ENCODE results near the gene TAS1R1. TPM values are rescaled to one million over a fixed set of nuclear protein-coding genes. Genes with fewer than 3 reads are reported as not detected.

The TAS1R1 gene
- total and polyA plus RNA-seq, 2 experiments from 2014 or later = 0.19 TPM; not detected in 1

GRCh38 chr1:6512908-6513280, 42.2 kb upstream of the TAS1R1 start:
- DNase-seq (ENCODE audit: low spot score) (no peak), ATAC-seq (no peak)
- Mint-ChIP-seq H3K4me3 (no peak overlapping the region), H3K27ac (no peak overlapping the region), H3K9me3 (no peaks in the 10 kb centered on the region), H3K36me3 (ENCODE audit: low read depth) (no peaks in the 10 kb centered on the region), H3K4me1 (0 out of 3 replicates have a peak, but pooled peaks cover 2% of the 10 kb centered on the region), H3K27me3 (ENCODE audit: insufficient read depth, low read depth, poor library complexity) (peaks cover 5% of the 10 kb centered on the region)
- H3K9me2 ChIP-seq (ENCODE audit: insufficient read depth) = no peaks in the 10 kb centered on the region
- H2AFZ ChIP-seq = no peak overlapping the region
- H4K20me1 ChIP-seq (replicated peaks; ENCODE audit: insufficient read depth) = no peaks in the 10 kb centered on the region
- H3K4me3 ChIP-seq = no peak overlapping the region
- no peaks in the 10 kb centered on the region for H3F3A ChIP-seq (replicated peaks; ENCODE audit: low read depth)
- no peaks in the 10 kb centered on the region for H3K27me3 ChIP-seq (ENCODE audit: insufficient read depth)
- H3K36me3 ChIP-seq (ENCODE audit: insufficient read depth) = no peaks in the 10 kb centered on the region
- no peaks in the 10 kb centered on the region for H3K79me2 ChIP-seq (replicated peaks; ENCODE audit: insufficient read depth)
- H3K27ac ChIP-seq (ENCODE audit: low read depth) = no peak overlapping the region
- H3K4me2 ChIP-seq = no peak overlapping the region
- TF ChIP-seq NANOG (IDR thresholded peaks at IDR 0.05; ENCODE audit: borderline replicate concordance) (no peak), ZNF462 (CRISPR knock-in tag; IDR thresholded peaks at IDR 0.05) (no peak), REST (IDR thresholded peaks at IDR 0.05; ENCODE audit: unreplicated experiment) (no peak), POLR2AphosphoS5 (IDR thresholded peaks at IDR 0.05; ENCODE audit: low read depth) (no peak), ZNF331 (CRISPR knock-in tag; IDR thresholded peaks at IDR 0.05; ENCODE audit: low read depth) (no peak), EZH2phosphoT487 (IDR thresholded peaks at IDR 0.05; ENCODE audit: unreplicated experiment) (no peak), JUNB (IDR thresholded peaks at IDR 0.05; ENCODE audit: unreplicated experiment) (no peak), ZNF114 (CRISPR knock-in tag; IDR thresholded peaks at IDR 0.05) (no peak), ETS1 (IDR thresholded peaks at IDR 0.05) (no peak), STAT1 (IDR thresholded peaks at IDR 0.05; ENCODE audit: unreplicated experiment) (no peak), CTCF (conservative IDR thresholded peaks at IDR 0.05; ENCODE audit: low read depth in 2 of 2) (no peak), CREB1 (CRISPR knock-in tag; IDR thresholded peaks at IDR 0.05; ENCODE audit: low read depth) (no peak), EZH2 (IDR thresholded peaks at IDR 0.05; ENCODE audit: low read depth, unreplicated experiment) (no peak)
- H3K4me1 ChIP-seq (ENCODE audit: insufficient read depth) = no peaks in the 10 kb centered on the region
